WTC11 (cell line): Measurements from ENCODE around the gene TMEM200B. TPM values are rescaled to one million over a fixed set of nuclear protein-coding genes. Genes with fewer than 3 reads are reported as not detected.

Source experiments
- ATAC-seq: fragments of 200-7000 bp; cut with Tn5 transposase; 2 replicates; pipeline ENCODE4 v1.10.0; 2021; ENCODE audit warnings: mild to moderate bottlenecking, moderate library complexity
- CTCF ChIA-PET: fragments of 300-600 bp; sonication (Branson Sonifier 250); formaldehyde crosslinking; loops from one replicate; lab custom pipeline; 2021; ENCODE audit warnings: antibody characterized with exemption; lab: Charles Lee
- POLR2A ChIA-PET: fragments of 350-600 bp; sonication (Branson Sonifier 250); formaldehyde crosslinking; loops from one replicate; lab custom pipeline; 2021; ENCODE audit warnings: antibody characterized with exemption; lab: Charles Lee
- DNase-seq: peaks from one replicate; pipeline ENCODE4 v3.0.0; 2021; ENCODE audit warnings: low spot score
- H3K27ac Mint-ChIP-seq: 2 replicates; pipeline ENCODE4 v1.8.0; 2021; ENCODE audit warnings: mixed read lengths
- H3K27me3 Mint-ChIP-seq: 2 replicates; pipeline ENCODE4 v1.8.0; 2021; ENCODE audit warnings: low read depth, mild to moderate bottlenecking, moderate library complexity, mixed read lengths
- H3K36me3 Mint-ChIP-seq: 2 replicates; pipeline ENCODE4 v1.8.0; 2021; ENCODE audit warnings: mixed read lengths
- H3K4me1 Mint-ChIP-seq: 2 replicates; pipeline ENCODE4 v1.8.0; 2022; ENCODE audit warnings: mixed read lengths
- H3K4me3 Mint-ChIP-seq: 2 replicates; pipeline ENCODE4 v1.8.0; 2021; ENCODE audit warnings: mild to moderate bottlenecking, moderate library complexity, mixed read lengths
- H3K9me3 Mint-ChIP-seq: 2 replicates; pipeline ENCODE4 v1.8.0; 2021; ENCODE audit warnings: mixed read lengths
- ATF1 ChIP-seq: sonication (generic); formaldehyde crosslinking; IDR thresholded peaks from 2 replicates; pipeline ENCODE4 v1.8.1; 2023; ENCODE audit warnings: mild to moderate bottlenecking, moderate library complexity, missing genetic modification reagents
- CREB1 ChIP-seq: sonication (generic); formaldehyde crosslinking; IDR thresholded peaks from 2 replicates; pipeline ENCODE4 v1.8.0; 2023; ENCODE audit warnings: mild to moderate bottlenecking, missing genetic modification reagents
- ETV6 ChIP-seq: sonication (generic); formaldehyde crosslinking; IDR thresholded peaks from 2 replicates; pipeline ENCODE4 v1.8.1; 2022; ENCODE audit warnings: mild to moderate bottlenecking, missing genetic modification reagents
- FOXP1 ChIP-seq: sonication (generic); formaldehyde crosslinking; IDR thresholded peaks from 2 replicates; pipeline ENCODE4 v1.8.0; 2022; ENCODE audit warnings: missing genetic modification reagents, mild to moderate bottlenecking, moderate library complexity, borderline replicate concordance
- MYBL2 ChIP-seq: sonication (generic); formaldehyde crosslinking; IDR thresholded peaks from 2 replicates; pipeline ENCODE4 v1.8.1; 2023; ENCODE audit warnings: mild to moderate bottlenecking, moderate library complexity, missing genetic modification reagents
- NR1H2 ChIP-seq: sonication (generic); formaldehyde crosslinking; IDR thresholded peaks from 2 replicates; pipeline ENCODE4 v1.9.0; 2021; ENCODE audit warnings: mild to moderate bottlenecking, moderate library complexity, missing genetic modification reagents
- RELA ChIP-seq: sonication (generic); formaldehyde crosslinking; IDR thresholded peaks from 2 replicates; pipeline ENCODE4 v1.8.1; 2022; ENCODE audit warnings: missing genetic modification reagents, mild to moderate bottlenecking, borderline replicate concordance
- SMAD3 ChIP-seq: sonication (generic); formaldehyde crosslinking; IDR thresholded peaks from 2 replicates; pipeline ENCODE4 v1.8.0; 2022; ENCODE audit warnings: missing genetic modification reagents, mild to moderate bottlenecking, borderline replicate concordance
- TEAD1 ChIP-seq: sonication (generic); formaldehyde crosslinking; IDR thresholded peaks from 2 replicates; pipeline ENCODE4 v1.8.0; 2022; ENCODE audit warnings: mild to moderate bottlenecking, missing genetic modification reagents
- TP53 ChIP-seq: sonication (generic); formaldehyde crosslinking; IDR thresholded peaks from 2 replicates; pipeline ENCODE4 v1.8.1; 2023; ENCODE audit warnings: mild to moderate bottlenecking, missing genetic modification reagents
- ZNF396 ChIP-seq: fragments of 250-450 bp; sonication (Bioruptor Pico); IDR thresholded peaks from 2 replicates; pipeline ENCODE4 v1.8.0; 2021; ENCODE audit warnings: mild to moderate bottlenecking, moderate library complexity, borderline replicate concordance
- ZNF423 ChIP-seq: fragments of 250-450 bp; sonication (Bioruptor Pico); IDR thresholded peaks from 2 replicates; pipeline ENCODE4 v2.1.2; 2022; ENCODE audit warnings: mild to moderate bottlenecking, moderate library complexity
- total RNA-seq: library from RNA; stranded (reverse); gene quantifications from 3 replicates; pipeline ENCODE4 v1.2.3, GENCODE V29; 2021
- TF ChIP-seq, protein P1 (sequence below): sonication (generic); formaldehyde crosslinking; IDR thresholded peaks from 2 replicates; pipeline ENCODE4 v1.8.0; 2022; ENCODE audit warnings: mild to moderate bottlenecking, missing genetic modification reagents
- TF ChIP-seq, protein P2 (sequence below): sonication (generic); formaldehyde crosslinking; IDR thresholded peaks from 2 replicates; pipeline ENCODE4 v1.8.1; 2022; ENCODE audit warnings: low read depth, missing genetic modification reagents, borderline replicate concordance
- TF ChIP-seq, protein P3 (sequence below): sonication (generic); formaldehyde crosslinking; IDR thresholded peaks from 2 replicates; pipeline ENCODE4 v1.8.1; 2022; ENCODE audit warnings: missing genetic modification reagents, borderline replicate concordance
- TF ChIP-seq, protein P4 (sequence below): fragments of 250-450 bp; sonication (Bioruptor Pico); IDR thresholded peaks from 2 replicates; pipeline ENCODE4 v1.9.0; 2021; ENCODE audit warnings: mild to moderate bottlenecking, borderline replicate concordance

TMEM200B gene
- total RNA-seq, 1 experiment from 2014 or later = 22.6 TPM

DNA sequence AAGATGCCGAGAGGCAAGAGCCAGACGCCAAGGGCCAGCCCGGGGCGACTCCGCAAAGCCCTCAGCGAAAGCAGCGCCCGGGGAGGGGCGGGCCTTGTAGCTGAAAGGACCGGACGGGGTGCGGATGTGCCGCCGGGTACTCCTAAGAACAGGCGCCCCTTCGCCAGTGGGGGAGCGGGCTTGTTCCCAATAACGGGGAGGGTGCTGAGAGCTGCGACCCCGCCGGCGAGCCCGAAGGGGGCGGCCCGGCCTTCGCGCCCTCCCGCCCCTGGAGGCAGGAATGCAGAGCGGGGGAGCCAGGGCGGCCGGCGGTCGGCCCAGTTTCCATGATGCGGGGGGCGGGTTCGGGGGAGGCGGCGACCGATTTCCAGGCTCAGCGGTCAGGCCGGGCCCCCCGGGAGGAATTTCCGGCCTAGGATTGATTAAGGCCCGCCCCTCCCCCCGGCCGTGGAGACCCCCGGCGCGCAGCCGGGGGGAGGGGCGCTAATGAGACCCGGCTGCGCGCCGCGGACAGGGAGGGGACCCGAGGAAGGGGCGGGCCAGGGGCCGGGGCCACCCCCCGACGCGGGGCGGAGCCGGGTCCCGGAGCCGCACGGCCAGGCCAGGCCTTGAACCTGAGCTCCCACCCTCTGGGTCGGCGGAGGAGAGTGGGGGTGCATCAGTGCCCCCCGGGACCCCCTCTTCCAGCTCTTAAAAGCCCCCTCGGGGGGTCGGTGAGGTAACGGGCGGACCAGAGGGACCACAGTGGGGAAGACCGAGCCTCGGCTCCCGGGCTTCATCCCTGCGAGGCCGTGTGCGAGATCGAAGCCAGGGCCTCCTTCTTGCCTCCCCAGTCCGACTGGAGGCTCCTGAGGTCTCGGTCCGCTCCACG is 898 bp upstream of the TMEM200B start (continued):
- no peak for TF ChIP-seq RELA (CRISPR knock-in tag)
- TF ChIP-seq TEAD1 (CRISPR knock-in tag) = peak; percentile 95; the same call in 1 of the 2 replicates
- no peak for TF ChIP-seq MYBL2
- no peak for TF ChIP-seq CREB1 (CRISPR knock-in tag)
- TF ChIP-seq ATF1 (CRISPR knock-in tag) = no peak
- TF ChIP-seq, protein P1, sequence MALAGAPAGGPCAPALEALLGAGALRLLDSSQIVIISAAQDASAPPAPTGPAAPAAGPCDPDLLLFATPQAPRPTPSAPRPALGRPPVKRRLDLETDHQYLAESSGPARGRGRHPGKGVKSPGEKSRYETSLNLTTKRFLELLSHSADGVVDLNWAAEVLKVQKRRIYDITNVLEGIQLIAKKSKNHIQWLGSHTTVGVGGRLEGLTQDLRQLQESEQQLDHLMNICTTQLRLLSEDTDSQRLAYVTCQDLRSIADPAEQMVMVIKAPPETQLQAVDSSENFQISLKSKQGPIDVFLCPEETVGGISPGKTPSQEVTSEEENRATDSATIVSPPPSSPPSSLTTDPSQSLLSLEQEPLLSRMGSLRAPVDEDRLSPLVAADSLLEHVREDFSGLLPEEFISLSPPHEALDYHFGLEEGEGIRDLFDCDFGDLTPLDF (CRISPR knock-in tag) = no peak
- TF ChIP-seq, protein P2, sequence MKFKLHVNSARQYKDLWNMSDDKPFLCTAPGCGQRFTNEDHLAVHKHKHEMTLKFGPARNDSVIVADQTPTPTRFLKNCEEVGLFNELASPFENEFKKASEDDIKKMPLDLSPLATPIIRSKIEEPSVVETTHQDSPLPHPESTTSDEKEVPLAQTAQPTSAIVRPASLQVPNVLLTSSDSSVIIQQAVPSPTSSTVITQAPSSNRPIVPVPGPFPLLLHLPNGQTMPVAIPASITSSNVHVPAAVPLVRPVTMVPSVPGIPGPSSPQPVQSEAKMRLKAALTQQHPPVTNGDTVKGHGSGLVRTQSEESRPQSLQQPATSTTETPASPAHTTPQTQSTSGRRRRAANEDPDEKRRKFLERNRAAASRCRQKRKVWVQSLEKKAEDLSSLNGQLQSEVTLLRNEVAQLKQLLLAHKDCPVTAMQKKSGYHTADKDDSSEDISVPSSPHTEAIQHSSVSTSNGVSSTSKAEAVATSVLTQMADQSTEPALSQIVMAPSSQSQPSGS (CRISPR knock-in tag) = no peak
- peak; percentile 96 for TF ChIP-seq ZNF423 (CRISPR knock-in tag)
- TF ChIP-seq, protein P3, sequence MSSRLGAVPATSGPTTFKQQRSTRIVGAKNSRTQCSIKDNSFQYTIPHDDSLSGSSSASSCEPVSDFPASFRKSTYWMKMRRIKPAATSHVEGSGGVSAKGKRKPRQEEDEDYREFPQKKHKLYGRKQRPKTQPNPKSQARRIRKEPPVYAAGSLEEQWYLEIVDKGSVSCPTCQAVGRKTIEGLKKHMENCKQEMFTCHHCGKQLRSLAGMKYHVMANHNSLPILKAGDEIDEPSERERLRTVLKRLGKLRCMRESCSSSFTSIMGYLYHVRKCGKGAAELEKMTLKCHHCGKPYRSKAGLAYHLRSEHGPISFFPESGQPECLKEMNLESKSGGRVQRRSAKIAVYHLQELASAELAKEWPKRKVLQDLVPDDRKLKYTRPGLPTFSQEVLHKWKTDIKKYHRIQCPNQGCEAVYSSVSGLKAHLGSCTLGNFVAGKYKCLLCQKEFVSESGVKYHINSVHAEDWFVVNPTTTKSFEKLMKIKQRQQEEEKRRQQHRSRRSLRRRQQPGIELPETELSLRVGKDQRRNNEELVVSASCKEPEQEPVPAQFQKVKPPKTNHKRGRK (CRISPR knock-in tag) = no peak

DNA sequence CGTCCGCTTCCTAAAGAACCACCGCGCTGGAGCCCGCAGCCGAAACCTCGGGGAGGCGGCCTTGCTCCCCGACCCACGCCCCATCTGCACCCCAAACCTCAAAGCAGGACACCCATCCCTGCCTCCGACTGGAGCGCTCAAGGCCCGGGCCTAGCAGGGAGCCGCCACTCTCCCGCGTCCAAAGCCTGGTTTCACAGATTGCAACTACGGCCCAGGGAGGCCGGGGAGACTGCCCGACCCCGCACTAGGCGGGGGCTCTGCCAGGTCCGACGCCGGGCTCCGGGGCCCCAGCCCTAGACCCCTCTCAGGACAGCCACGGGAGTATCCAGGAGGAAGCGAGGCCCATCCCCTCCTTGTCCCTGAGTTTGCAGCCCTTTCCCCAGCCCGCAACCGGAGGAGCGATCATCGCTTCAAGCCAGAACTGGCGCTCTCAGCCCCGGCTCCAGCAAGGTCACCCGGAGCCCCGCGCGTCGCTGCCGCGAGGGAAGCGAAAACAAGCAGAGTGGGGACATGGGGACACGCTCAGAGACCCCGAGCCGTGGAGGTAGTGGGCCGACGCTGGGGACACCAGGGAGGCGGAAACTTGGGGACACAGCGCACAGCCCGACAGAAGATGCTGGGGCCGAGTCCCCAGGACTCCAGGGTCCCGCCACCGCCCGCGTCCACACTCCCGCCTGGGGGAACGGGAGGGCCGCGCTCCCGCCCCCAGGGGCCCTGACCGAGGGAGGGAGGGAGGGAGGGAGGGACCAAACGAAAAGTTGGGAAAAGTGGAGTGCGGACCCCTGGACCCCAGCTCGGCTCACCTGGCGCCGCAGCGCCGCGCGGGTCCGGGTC is 433 bp downstream of the TMEM200B start:
- Mint-ChIP-seq H3K27me3 (peaks cover 23% of the 10 kb centered on the region), H3K36me3 (no peaks in the 10 kb centered on the region), H3K9me3 (no peaks in the 10 kb centered on the region), H3K4me3 (peak overlapping the region; percentile 74), H3K4me1 (peaks cover 19% of the 10 kb centered on the region), H3K27ac (no peak overlapping the region)
- peak; percentile 45 for DNase-seq
- ChIA-PET CTCF (interaction anchor here (0.7 to 6.3 kb wide), 20 partner anchors 10 to 387 kb away, joined by 3 to 45 read pairs (median 7); partner anchors contain the start of genes EPB41, SRSF4 and YTHDF2), POLR2A (interaction anchor here (1.2 to 2.3 kb wide), 4 partner anchors 12 to 59 kb away, joined by 3 to 18 read pairs (median 6); partner anchors contain the start of gene SRSF4)
- ATAC-seq = peak; percentile 0; the same call in 1 of the 2 replicates
- TF ChIP-seq TP53 (CRISPR knock-in tag) (no peak; the same call in 1 of the 2 replicates), FOXP1 (no peak), SMAD3 (CRISPR knock-in tag) (no peak), TEAD1 (CRISPR knock-in tag) (peak; percentile 60; the same call in 1 of the 2 replicates), ATF1 (CRISPR knock-in tag) (no peak), ZNF396 (no peak), ETV6 (CRISPR knock-in tag) (no peak), NR1H2 (CRISPR knock-in tag) (no peak)
- TF ChIP-seq, protein P4, sequence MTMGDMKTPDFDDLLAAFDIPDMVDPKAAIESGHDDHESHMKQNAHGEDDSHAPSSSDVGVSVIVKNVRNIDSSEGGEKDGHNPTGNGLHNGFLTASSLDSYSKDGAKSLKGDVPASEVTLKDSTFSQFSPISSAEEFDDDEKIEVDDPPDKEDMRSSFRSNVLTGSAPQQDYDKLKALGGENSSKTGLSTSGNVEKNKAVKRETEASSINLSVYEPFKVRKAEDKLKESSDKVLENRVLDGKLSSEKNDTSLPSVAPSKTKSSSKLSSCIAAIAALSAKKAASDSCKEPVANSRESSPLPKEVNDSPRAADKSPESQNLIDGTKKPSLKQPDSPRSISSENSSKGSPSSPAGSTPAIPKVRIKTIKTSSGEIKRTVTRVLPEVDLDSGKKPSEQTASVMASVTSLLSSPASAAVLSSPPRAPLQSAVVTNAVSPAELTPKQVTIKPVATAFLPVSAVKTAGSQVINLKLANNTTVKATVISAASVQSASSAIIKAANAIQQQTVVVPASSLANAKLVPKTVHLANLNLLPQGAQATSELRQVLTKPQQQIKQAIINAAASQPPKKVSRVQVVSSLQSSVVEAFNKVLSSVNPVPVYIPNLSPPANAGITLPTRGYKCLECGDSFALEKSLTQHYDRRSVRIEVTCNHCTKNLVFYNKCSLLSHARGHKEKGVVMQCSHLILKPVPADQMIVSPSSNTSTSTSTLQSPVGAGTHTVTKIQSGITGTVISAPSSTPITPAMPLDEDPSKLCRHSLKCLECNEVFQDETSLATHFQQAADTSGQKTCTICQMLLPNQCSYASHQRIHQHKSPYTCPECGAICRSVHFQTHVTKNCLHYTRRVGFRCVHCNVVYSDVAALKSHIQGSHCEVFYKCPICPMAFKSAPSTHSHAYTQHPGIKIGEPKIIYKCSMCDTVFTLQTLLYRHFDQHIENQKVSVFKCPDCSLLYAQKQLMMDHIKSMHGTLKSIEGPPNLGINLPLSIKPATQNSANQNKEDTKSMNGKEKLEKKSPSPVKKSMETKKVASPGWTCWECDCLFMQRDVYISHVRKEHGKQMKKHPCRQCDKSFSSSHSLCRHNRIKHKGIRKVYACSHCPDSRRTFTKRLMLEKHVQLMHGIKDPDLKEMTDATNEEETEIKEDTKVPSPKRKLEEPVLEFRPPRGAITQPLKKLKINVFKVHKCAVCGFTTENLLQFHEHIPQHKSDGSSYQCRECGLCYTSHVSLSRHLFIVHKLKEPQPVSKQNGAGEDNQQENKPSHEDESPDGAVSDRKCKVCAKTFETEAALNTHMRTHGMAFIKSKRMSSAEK (CRISPR knock-in tag) = no peak
